ENCODE data around the gene ZDHHC14. TPM values are rescaled to one million over a fixed set of nuclear protein-coding genes. Genes with fewer than 3 reads are reported as not detected.

Gene ZDHHC14
- total RNA-seq, 2 experiments from 2014 or later = 2.9 to 3.5 TPM

- no peaks in the 10 kb centered on the region for H3K27me3 Mint-ChIP-seq
- H3K9me3 Mint-ChIP-seq = no peaks in the 10 kb centered on the region
- H3K4me3 Mint-ChIP-seq = no peak overlapping the region
- no peak overlapping the region for H3K27ac Mint-ChIP-seq
- H3K4me1 Mint-ChIP-seq = peaks cover 2% of the 10 kb centered on the region
- H3K36me3 Mint-ChIP-seq = no peaks in the 10 kb centered on the region
- no peak for DNase-seq
Observed at GRCh38 chr6:157611406-157611805, 230.4 kb downstream of the ZDHHC14 start.

DNA sequence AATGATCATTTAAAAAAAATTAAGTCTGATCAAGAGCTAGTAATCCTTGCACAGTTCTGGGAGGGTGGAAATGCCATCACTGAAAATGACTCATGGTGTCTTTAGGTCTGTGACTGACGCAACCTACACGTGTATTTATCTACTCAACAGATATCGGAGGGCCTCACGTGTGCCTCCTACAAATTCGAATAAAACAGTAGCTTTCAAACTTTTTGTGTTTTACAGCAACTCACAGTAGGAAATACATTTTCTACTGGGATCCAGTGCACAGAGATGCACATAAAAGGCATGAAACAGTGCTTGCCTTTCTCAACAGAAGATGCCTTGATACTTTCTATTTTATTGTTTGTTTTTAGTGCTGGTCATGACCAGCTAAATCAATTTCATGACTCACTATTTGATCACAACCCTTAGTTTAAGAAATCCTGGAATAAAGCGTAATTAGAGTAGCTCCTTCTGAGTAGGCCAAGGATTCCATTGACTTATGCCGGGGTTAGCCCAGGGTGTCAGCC lies 232.1 kb downstream of the ZDHHC14 start:
- no peak for DNase-seq
- Mint-ChIP-seq H3K27ac (no peak overlapping the region), H3K4me3 (no peak overlapping the region), H3K9me3 (no peaks in the 10 kb centered on the region), H3K4me1 (peaks cover 2% of the 10 kb centered on the region), H3K27me3 (no peaks in the 10 kb centered on the region), H3K36me3 (no peaks in the 10 kb centered on the region)

DNA sequence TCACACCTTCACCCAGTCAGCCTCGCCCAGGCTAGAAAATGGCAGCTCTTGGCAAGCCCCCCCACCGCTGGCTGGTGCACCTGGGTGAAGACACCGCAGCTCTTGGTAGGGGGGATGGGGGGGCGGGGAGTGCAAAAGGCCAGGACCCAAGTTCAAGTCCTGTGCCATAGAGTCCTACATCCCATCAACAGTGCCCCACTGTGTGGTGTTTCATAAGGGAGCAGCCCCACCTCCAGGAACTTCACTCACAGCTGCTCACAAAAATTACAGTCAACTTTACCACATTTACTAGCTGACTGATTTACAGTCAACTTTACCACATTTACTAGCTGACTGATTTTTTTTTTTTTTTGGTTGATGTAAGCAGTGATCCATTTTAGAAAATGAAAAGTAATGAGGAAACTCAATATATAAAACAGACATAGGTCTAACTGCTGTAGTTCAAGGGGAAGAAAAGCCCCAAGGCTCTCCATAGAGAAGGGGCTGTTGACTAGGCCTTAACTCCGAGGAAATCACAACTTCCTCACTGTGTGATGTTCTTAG lies 233.1 kb downstream of the ZDHHC14 start:
- H3K4me3 Mint-ChIP-seq = no peak overlapping the region
- no peaks in the 10 kb centered on the region for H3K36me3 Mint-ChIP-seq
- DNase-seq = no peak
- no peaks in the 10 kb centered on the region for H3K9me3 Mint-ChIP-seq
- no peak overlapping the region for H3K27ac Mint-ChIP-seq
- H3K4me1 Mint-ChIP-seq = peaks cover 2% of the 10 kb centered on the region
- no peaks in the 10 kb centered on the region for H3K27me3 Mint-ChIP-seq

GRCh38 chr6:157615420-157615769 lies 234.4 kb downstream of the ZDHHC14 start:
- Mint-ChIP-seq H3K27me3 (no peaks in the 10 kb centered on the region), H3K36me3 (no peaks in the 10 kb centered on the region), H3K4me3 (no peak overlapping the region), H3K4me1 (peaks cover 2% of the 10 kb centered on the region), H3K9me3 (no peaks in the 10 kb centered on the region), H3K27ac (no peak overlapping the region)
- DNase-seq = no peak

GRCh38 chr6:157615951-157616350 lies 235.0 kb downstream of the ZDHHC14 start:
- DNase-seq = no peak
- H3K27ac Mint-ChIP-seq = no peak overlapping the region
- no peaks in the 10 kb centered on the region for H3K9me3 Mint-ChIP-seq
- H3K4me1 Mint-ChIP-seq = peaks cover 2% of the 10 kb centered on the region
- no peaks in the 10 kb centered on the region for H3K36me3 Mint-ChIP-seq
- H3K27me3 Mint-ChIP-seq = no peaks in the 10 kb centered on the region
- H3K4me3 Mint-ChIP-seq = no peak overlapping the region

- H3K36me3 Mint-ChIP-seq = no peaks in the 10 kb centered on the region
Observed at GRCh38 chr6:157620944-157621343, 240.0 kb downstream of the ZDHHC14 start.

GRCh38 chr6:157621406-157621805 lies 240.4 kb downstream of the ZDHHC14 start:
- H3K36me3 Mint-ChIP-seq = no peaks in the 10 kb centered on the region
- peaks cover 4% of the 10 kb centered on the region for H3K9me3 Mint-ChIP-seq
- no peaks in the 10 kb centered on the region for H3K4me1 Mint-ChIP-seq
- no peak overlapping the region for H3K27ac Mint-ChIP-seq
- no peaks in the 10 kb centered on the region for H3K27me3 Mint-ChIP-seq
- no peak for DNase-seq
- H3K4me3 Mint-ChIP-seq = no peak overlapping the region

More at GRCh38 chr6:157620944-157621343, 240.0 kb downstream of the ZDHHC14 start:
- H3K4me1 Mint-ChIP-seq = no peaks in the 10 kb centered on the region
- peaks cover 4% of the 10 kb centered on the region for H3K9me3 Mint-ChIP-seq
- H3K27ac Mint-ChIP-seq = no peak overlapping the region
- no peaks in the 10 kb centered on the region for H3K27me3 Mint-ChIP-seq
- no peak overlapping the region for H3K4me3 Mint-ChIP-seq
- no peak for DNase-seq

DNA sequence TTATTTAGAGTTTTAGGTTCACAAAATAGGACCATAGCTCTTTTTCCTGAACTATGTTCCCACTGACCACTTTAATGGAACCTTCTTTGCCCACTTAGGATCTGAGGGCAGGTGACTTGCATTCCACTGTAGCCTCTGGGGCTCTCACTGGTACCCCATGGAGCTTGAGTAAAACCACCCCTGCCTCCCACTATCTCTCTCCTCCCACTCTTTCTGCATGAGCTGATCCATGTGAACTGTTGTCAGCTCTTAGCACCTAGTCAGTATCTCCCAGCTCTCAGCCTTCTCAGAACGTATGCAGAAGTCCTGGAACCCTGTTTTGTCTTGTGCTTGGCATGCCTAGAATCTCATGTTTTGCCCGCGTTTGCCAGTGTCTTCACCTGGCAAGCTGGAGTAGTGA lies 241.4 kb downstream of the ZDHHC14 start:
- no peak overlapping the region for H3K4me3 Mint-ChIP-seq
- peaks cover 4% of the 10 kb centered on the region for H3K9me3 Mint-ChIP-seq
- no peaks in the 10 kb centered on the region for H3K36me3 Mint-ChIP-seq

DNA sequence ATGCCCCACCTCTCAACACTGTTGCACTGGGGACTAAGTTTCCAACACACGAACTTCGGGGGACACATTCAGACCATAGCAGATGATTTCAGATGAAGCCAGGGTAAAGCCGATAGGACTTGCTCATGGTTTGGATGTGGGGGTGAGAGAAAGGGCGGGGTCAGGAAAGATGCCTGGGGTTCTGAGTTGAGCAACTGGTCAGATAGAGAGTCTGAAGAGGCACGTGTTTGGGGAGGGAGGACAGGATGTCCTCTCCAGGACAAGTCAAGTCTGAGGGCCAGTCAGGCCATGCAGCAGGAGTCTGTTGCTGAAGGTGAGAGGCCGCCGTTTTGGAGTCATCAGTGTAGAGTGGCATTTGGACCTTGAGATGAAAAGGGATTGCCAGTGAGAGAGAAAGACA lies 244.1 kb downstream of the ZDHHC14 start:
- Mint-ChIP-seq H3K4me1 (peaks cover 7% of the 10 kb centered on the region), H3K36me3 (no peaks in the 10 kb centered on the region), H3K9me3 (peaks cover 4% of the 10 kb centered on the region), H3K27ac (no peak overlapping the region), H3K4me3 (no peak overlapping the region), H3K27me3 (no peaks in the 10 kb centered on the region)
- no peak for DNase-seq

More for the DNA sequence above, 241.4 kb downstream of the ZDHHC14 start:
- Mint-ChIP-seq H3K4me1 (no peaks in the 10 kb centered on the region), H3K27me3 (no peaks in the 10 kb centered on the region), H3K27ac (no peak overlapping the region)
- DNase-seq = no peak

GRCh38 chr6:157625764-157626163 lies 244.8 kb downstream of the ZDHHC14 start:
- no peak overlapping the region for H3K27ac Mint-ChIP-seq

GRCh38 chr6:157627195-157627966 lies 246.4 kb downstream of the ZDHHC14 start:
- DNase-seq = no peak
- Mint-ChIP-seq H3K27me3 (no peaks in the 10 kb centered on the region), H3K9me3 (peaks cover 4% of the 10 kb centered on the region), H3K27ac (no peak overlapping the region), H3K36me3 (no peaks in the 10 kb centered on the region), H3K4me3 (no peak overlapping the region), H3K4me1 (peaks cover 7% of the 10 kb centered on the region)

More at GRCh38 chr6:157625764-157626163, 244.8 kb downstream of the ZDHHC14 start:
- peaks cover 7% of the 10 kb centered on the region for H3K4me1 Mint-ChIP-seq
- no peak for DNase-seq
- H3K4me3 Mint-ChIP-seq = no peak overlapping the region
- peaks cover 4% of the 10 kb centered on the region for H3K9me3 Mint-ChIP-seq
- H3K36me3 Mint-ChIP-seq = no peaks in the 10 kb centered on the region
- H3K27me3 Mint-ChIP-seq = no peaks in the 10 kb centered on the region

- no peaks in the 10 kb centered on the region for H3K36me3 Mint-ChIP-seq
- H3K9me3 Mint-ChIP-seq = no peaks in the 10 kb centered on the region
- H3K4me1 Mint-ChIP-seq = peaks cover 7% of the 10 kb centered on the region
- H3K27ac Mint-ChIP-seq = no peak overlapping the region
- no peak overlapping the region for H3K4me3 Mint-ChIP-seq
- DNase-seq = no peak
- H3K27me3 Mint-ChIP-seq = no peaks in the 10 kb centered on the region
Observed at GRCh38 chr6:157628463-157628862, 247.5 kb downstream of the ZDHHC14 start.

DNA sequence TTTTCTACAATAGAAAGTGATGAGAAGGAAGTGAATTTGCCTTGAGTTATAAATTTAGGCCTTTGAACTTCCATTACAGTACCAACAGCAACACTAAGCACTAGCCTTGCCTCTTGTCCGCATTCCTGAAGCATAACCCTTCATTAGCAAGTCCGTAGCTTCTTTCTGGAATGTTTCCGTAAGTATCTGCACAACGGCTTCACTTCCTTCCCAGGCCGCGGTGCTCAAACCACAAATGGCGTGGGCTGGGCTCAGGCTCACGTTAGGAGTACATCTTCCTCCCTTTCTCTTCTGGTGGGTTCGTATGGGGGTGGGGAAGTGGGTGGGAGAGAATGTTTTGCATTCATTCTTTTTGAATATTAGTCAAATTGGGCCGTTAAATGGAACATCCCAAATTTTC lies 248.2 kb downstream of the ZDHHC14 start:
- H3K27me3 Mint-ChIP-seq = no peaks in the 10 kb centered on the region

GRCh38 chr6:157630463-157631080 lies 249.6 kb downstream of the ZDHHC14 start:
- Mint-ChIP-seq H3K9me3 (no peaks in the 10 kb centered on the region), H3K27ac (no peak overlapping the region), H3K4me3 (no peak overlapping the region), H3K4me1 (peaks cover 7% of the 10 kb centered on the region), H3K27me3 (no peaks in the 10 kb centered on the region), H3K36me3 (no peaks in the 10 kb centered on the region)
- no peak for DNase-seq

More for the DNA sequence above, 248.2 kb downstream of the ZDHHC14 start:
- Mint-ChIP-seq H3K36me3 (no peaks in the 10 kb centered on the region), H3K9me3 (no peaks in the 10 kb centered on the region), H3K4me1 (peaks cover 7% of the 10 kb centered on the region), H3K27ac (no peak overlapping the region), H3K4me3 (no peak overlapping the region)
- no peak for DNase-seq

- Mint-ChIP-seq H3K27me3 (no peaks in the 10 kb centered on the region), H3K9me3 (no peaks in the 10 kb centered on the region), H3K4me3 (no peak overlapping the region), H3K36me3 (no peaks in the 10 kb centered on the region), H3K27ac (no peak overlapping the region), H3K4me1 (peaks cover 7% of the 10 kb centered on the region)
- no peak for DNase-seq
Observed at GRCh38 chr6:157631412-157631811, 250.4 kb downstream of the ZDHHC14 start.

All from activated naive CD8-positive, alpha-beta T cell treated with anti-CD3 and anti-CD28 coated beads for 36 hours (primary cell).